WTC11 (cell line): ENCODE results near the gene SDS. TPM values are rescaled to one million over a fixed set of nuclear protein-coding genes. Genes with fewer than 3 reads are reported as not detected.

ENCODE experiments used
- ATAC-seq: fragments of 200-7000 bp; cut with Tn5 transposase; 2 replicates; pipeline ENCODE4 v1.10.0; 2021; ENCODE audit warnings: mild to moderate bottlenecking, moderate library complexity
- CTCF ChIA-PET: fragments of 300-600 bp; sonication (Branson Sonifier 250); formaldehyde crosslinking; loops from one replicate; lab custom pipeline; 2021; ENCODE audit warnings: antibody characterized with exemption; lab: Charles Lee
- POLR2A ChIA-PET: fragments of 350-600 bp; sonication (Branson Sonifier 250); formaldehyde crosslinking; loops from one replicate; lab custom pipeline; 2021; ENCODE audit warnings: antibody characterized with exemption; lab: Charles Lee
- DNase-seq: peaks from one replicate; pipeline ENCODE4 v3.0.0; 2021; ENCODE audit warnings: low spot score
- H3K27ac Mint-ChIP-seq: 2 replicates; pipeline ENCODE4 v1.8.0; 2021; ENCODE audit warnings: mixed read lengths
- H3K27me3 Mint-ChIP-seq: 2 replicates; pipeline ENCODE4 v1.8.0; 2021; ENCODE audit warnings: low read depth, mild to moderate bottlenecking, moderate library complexity, mixed read lengths
- H3K36me3 Mint-ChIP-seq: 2 replicates; pipeline ENCODE4 v1.8.0; 2021; ENCODE audit warnings: mixed read lengths
- H3K4me1 Mint-ChIP-seq: 2 replicates; pipeline ENCODE4 v1.8.0; 2022; ENCODE audit warnings: mixed read lengths
- H3K4me3 Mint-ChIP-seq: 2 replicates; pipeline ENCODE4 v1.8.0; 2021; ENCODE audit warnings: mild to moderate bottlenecking, moderate library complexity, mixed read lengths
- H3K9me3 Mint-ChIP-seq: 2 replicates; pipeline ENCODE4 v1.8.0; 2021; ENCODE audit warnings: mixed read lengths
- AFF4 ChIP-seq: sonication (generic); formaldehyde crosslinking; IDR thresholded peaks from 2 replicates; pipeline ENCODE4 v1.8.1; 2023; ENCODE audit warnings: mild to moderate bottlenecking, missing genetic modification reagents, borderline replicate concordance
- CTCF ChIP-seq: fragments of 200-600 bp; IDR thresholded peaks from 2 replicates; pipeline ENCODE4 v1.8.0; 2022; ENCODE audit warnings: antibody characterized with exemption
- ELF4 ChIP-seq: sonication (generic); formaldehyde crosslinking; IDR thresholded peaks from 2 replicates; pipeline ENCODE4 v1.8.1; 2022; ENCODE audit warnings: low read depth, mild to moderate bottlenecking, moderate library complexity, missing genetic modification reagents
- EMX1 ChIP-seq: fragments of 250-450 bp; sonication (Bioruptor Pico); IDR thresholded peaks from 2 replicates; pipeline ENCODE4 v1.8.0; 2021; ENCODE audit warnings: mild to moderate bottlenecking
- ETV6 ChIP-seq: sonication (generic); formaldehyde crosslinking; IDR thresholded peaks from 2 replicates; pipeline ENCODE4 v1.8.1; 2022; ENCODE audit warnings: mild to moderate bottlenecking, missing genetic modification reagents
- GRHL2 ChIP-seq: fragments of 250-450 bp; sonication (Bioruptor Pico); IDR thresholded peaks from 2 replicates; pipeline ENCODE4 v1.8.0; 2022; ENCODE audit warnings: mild to moderate bottlenecking, moderate library complexity; ENCODE audit not compliant: insufficient replicate concordance, severe bottlenecking
- IRF2 ChIP-seq: sonication (generic); formaldehyde crosslinking; IDR thresholded peaks from 2 replicates; pipeline ENCODE4 v1.8.0; 2022; ENCODE audit warnings: low read depth, missing genetic modification reagents, borderline replicate concordance
- NFATC4 ChIP-seq: fragments of 250-450 bp; sonication (Bioruptor Pico); IDR thresholded peaks from 2 replicates; pipeline ENCODE4 v1.9.0; 2021; ENCODE audit warnings: mild to moderate bottlenecking
- NR2C2 ChIP-seq: sonication (generic); formaldehyde crosslinking; IDR thresholded peaks from 2 replicates; pipeline ENCODE4 v1.8.0; 2022; ENCODE audit warnings: mild to moderate bottlenecking, missing genetic modification reagents
- NR3C1 ChIP-seq: sonication (generic); formaldehyde crosslinking; conservative IDR thresholded peaks from 2 replicates; pipeline ENCODE4 v1.8.1; 2023; ENCODE audit warnings: low read depth, mild to moderate bottlenecking, missing genetic modification reagents
- OVOL2 ChIP-seq: fragments of 250-450 bp; sonication (Bioruptor Pico); IDR thresholded peaks from 2 replicates; pipeline ENCODE4 v1.9.0; 2021; ENCODE audit warnings: mild to moderate bottlenecking, borderline replicate concordance
- SMAD3 ChIP-seq: sonication (generic); formaldehyde crosslinking; IDR thresholded peaks from 2 replicates; pipeline ENCODE4 v1.8.0; 2022; ENCODE audit warnings: missing genetic modification reagents, mild to moderate bottlenecking, borderline replicate concordance
- SOX15 ChIP-seq: fragments of 250-450 bp; sonication (Bioruptor Pico); IDR thresholded peaks from 2 replicates; pipeline ENCODE4 v1.9.0; 2021; ENCODE audit warnings: mild to moderate bottlenecking
- SP1 ChIP-seq: sonication (generic); formaldehyde crosslinking; conservative IDR thresholded peaks from 2 replicates; pipeline ENCODE4 v1.8.1; 2022; ENCODE audit warnings: missing genetic modification reagents
- STAT6 ChIP-seq: sonication (generic); formaldehyde crosslinking; conservative IDR thresholded peaks from 2 replicates; pipeline ENCODE4 v1.8.1; 2023; ENCODE audit warnings: mild to moderate bottlenecking, low read depth, missing genetic modification reagents, moderate library complexity
- TEAD1 ChIP-seq: sonication (generic); formaldehyde crosslinking; IDR thresholded peaks from 2 replicates; pipeline ENCODE4 v1.8.0; 2022; ENCODE audit warnings: mild to moderate bottlenecking, missing genetic modification reagents
- ZBTB21 ChIP-seq: sonication (generic); formaldehyde crosslinking; IDR thresholded peaks from 2 replicates; pipeline ENCODE4 v1.8.1; 2023; ENCODE audit warnings: mild to moderate bottlenecking, missing genetic modification reagents, borderline replicate concordance
- ZNF138 ChIP-seq: sonication (generic); formaldehyde crosslinking; conservative IDR thresholded peaks from 2 replicates; pipeline ENCODE4 v1.8.1; 2022; ENCODE audit warnings: mild to moderate bottlenecking, moderate library complexity, missing genetic modification reagents
- ZNF396 ChIP-seq: fragments of 250-450 bp; sonication (Bioruptor Pico); IDR thresholded peaks from 2 replicates; pipeline ENCODE4 v1.8.0; 2021; ENCODE audit warnings: mild to moderate bottlenecking, moderate library complexity, borderline replicate concordance
- ZNF416 ChIP-seq: fragments of 250-450 bp; sonication (Bioruptor Pico); IDR thresholded peaks from 2 replicates; pipeline ENCODE4 v1.9.0; 2021; ENCODE audit warnings: mild to moderate bottlenecking, inconsistent platforms
- ZNF671 ChIP-seq: fragments of 250-450 bp; sonication (Bioruptor Pico); IDR thresholded peaks from 2 replicates; pipeline ENCODE4 v1.8.0; 2021; ENCODE audit warnings: mild to moderate bottlenecking
- ZSCAN18 ChIP-seq: fragments of 250-450 bp; sonication (Bioruptor Pico); IDR thresholded peaks from 2 replicates; pipeline ENCODE4 v2.1.2; 2022; ENCODE audit warnings: mild to moderate bottlenecking, moderate library complexity
- total RNA-seq: library from RNA; stranded (reverse); gene quantifications from 3 replicates; pipeline ENCODE4 v1.2.3, GENCODE V29; 2021
- TF ChIP-seq, protein P1 (sequence below): fragments of 250-450 bp; sonication (Bioruptor Pico); IDR thresholded peaks from 2 replicates; pipeline ENCODE4 v1.9.0; 2021; ENCODE audit warnings: moderate library complexity, mild to moderate bottlenecking, inconsistent platforms, borderline replicate concordance

SDS gene
- total RNA-seq, 1 experiment from 2014 or later, result 0.31 TPM

GRCh38 chr12:113390064-113391043 lies 13.3 kb downstream of the SDS start (continued):
- no peak for TF ChIP-seq SMAD3 (CRISPR knock-in tag)
- no peak for TF ChIP-seq IRF2
- TF ChIP-seq ZNF396 (CRISPR knock-in tag), result no peak
- no peak for TF ChIP-seq STAT6
- TF ChIP-seq EMX1 (CRISPR knock-in tag), result no peak
- TF ChIP-seq NR2C2 (CRISPR knock-in tag), result no peak
- TF ChIP-seq ELF4 (CRISPR knock-in tag), result no peak
- TF ChIP-seq ZBTB21 (CRISPR knock-in tag), result no peak
- TF ChIP-seq ZNF138 (CRISPR knock-in tag), result no peak
- TF ChIP-seq SP1, result no peak
- no peak for TF ChIP-seq NR3C1 (CRISPR knock-in tag)

- ATAC-seq (no peak), DNase-seq (no peak)
- Mint-ChIP-seq H3K27ac (no peak overlapping the region), H3K27me3 (no peaks in the 10 kb centered on the region), H3K4me3 (no peak overlapping the region)
- POLR2A ChIA-PET, result no interaction called here
- CTCF ChIA-PET, result no interaction called here
- no peak for TF ChIP-seq ZSCAN18
- TF ChIP-seq ETV6 (CRISPR knock-in tag), result no peak
- no peak for TF ChIP-seq GRHL2 (CRISPR knock-in tag)
- no peak for TF ChIP-seq AFF4 (CRISPR knock-in tag)
- no peak for TF ChIP-seq ZBTB21 (CRISPR knock-in tag)
- no peak for TF ChIP-seq TEAD1 (CRISPR knock-in tag)
- no peak for TF ChIP-seq SOX15 (CRISPR knock-in tag)
- TF ChIP-seq, protein P1, sequence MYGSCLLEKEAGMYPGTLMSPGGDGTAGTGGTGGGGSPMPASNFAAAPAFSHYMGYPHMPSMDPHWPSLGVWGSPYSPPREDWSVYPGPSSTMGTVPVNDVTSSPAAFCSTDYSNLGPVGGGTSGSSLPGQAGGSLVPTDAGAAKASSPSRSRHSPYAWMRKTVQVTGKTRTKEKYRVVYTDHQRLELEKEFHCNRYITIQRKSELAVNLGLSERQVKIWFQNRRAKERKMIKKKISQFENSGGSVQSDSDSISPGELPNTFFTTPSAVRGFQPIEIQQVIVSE, result no peak
- TF ChIP-seq CTCF, result no peak
- TF ChIP-seq ZNF416, result no peak
- no peak for TF ChIP-seq OVOL2
- TF ChIP-seq ZNF671, result no peak
- TF ChIP-seq SMAD3 (CRISPR knock-in tag), result no peak
- TF ChIP-seq NFATC4, result no peak
- TF ChIP-seq, all 79 proteins: peak for 0
- Mint-ChIP-seq H3K36me3 (peaks cover 14% of the 10 kb centered on the region), H3K9me3 (no peaks in the 10 kb centered on the region), H3K4me1 (peaks cover 3% of the 10 kb centered on the region; the same call in 1 of the 2 replicates)
Measured at GRCh38 chr12:113388351-113388750, 15.3 kb downstream of the SDS start.
